Fibroblast of upper back skin (primary cell): ENCODE data around the gene ASIC2.

Experiments
- DNase-seq: peaks from one replicate; pipeline ENCODE4 v3.0.0-alpha.2; 2013

ASIC2 gene

DNA sequence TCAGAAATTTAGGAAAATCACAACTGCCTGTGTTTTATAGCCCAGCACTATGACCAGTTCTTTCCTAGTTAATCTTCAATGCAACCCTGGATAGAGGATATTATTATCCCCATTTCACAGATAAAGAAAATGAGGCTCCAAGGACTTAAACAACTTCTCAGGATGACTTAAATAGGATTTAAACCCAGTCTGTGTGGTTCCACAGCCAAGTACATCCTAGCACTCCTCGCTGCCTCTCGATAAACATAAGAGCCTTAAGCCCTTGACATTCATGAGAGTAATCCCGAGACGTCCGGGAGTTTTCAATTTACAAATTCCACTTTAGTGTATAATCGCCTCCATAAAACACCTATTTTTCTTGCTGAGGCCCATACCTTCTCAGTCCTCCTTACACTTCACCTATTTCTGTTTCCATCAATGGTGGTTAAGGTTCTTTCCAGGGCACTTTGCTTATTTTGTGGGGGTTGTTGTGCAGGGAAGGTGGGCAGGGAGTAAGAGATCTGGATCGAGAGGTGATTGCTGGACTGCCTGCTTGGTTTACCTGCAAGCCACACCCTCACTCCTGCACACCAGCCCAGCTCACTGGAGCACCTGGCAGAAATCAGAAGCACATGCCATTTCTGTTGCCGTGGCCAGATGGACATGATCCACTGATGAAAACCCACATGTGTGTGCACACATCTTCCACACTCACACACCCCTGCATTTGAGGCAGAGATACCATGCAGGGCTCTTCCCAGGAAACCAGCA, 50.5 kb downstream of the ASIC2 start:
- no peak for DNase-seq

- peak; percentile 59 for DNase-seq
These were observed 51.7 kb downstream of the ASIC2 start for GRCh38 chr17:33241390-33241789.

GRCh38 chr17:33240362-33240761, 52.7 kb downstream of the ASIC2 start:
- no peak for DNase-seq

DNA sequence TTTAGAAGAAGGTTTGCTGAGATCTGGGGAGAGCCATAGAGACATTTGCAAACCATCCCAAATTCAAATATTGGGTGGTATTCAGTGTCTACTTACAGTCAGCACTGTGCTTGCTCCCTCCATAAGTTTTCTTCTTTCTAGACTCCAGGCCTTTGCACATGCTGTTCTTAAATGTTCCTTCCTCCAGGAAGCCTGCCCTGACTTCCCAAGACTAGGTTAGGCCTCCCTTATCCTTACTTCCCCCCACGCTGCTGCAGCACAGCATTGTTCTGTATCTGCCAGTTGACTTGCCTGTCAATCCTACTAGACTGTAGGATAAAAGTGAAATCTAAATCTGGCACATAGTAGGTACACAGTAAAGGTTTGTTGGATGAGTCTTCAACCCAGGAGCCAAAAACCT, 53.4 kb downstream of the ASIC2 start:
- DNase-seq: no peak

GRCh38 chr17:33234930-33235685, 58.0 kb downstream of the ASIC2 start:
- DNase-seq: peak; percentile 91

- no peak for DNase-seq
These were observed 58.9 kb downstream of the ASIC2 start for GRCh38 chr17:33234233-33234632.

DNA sequence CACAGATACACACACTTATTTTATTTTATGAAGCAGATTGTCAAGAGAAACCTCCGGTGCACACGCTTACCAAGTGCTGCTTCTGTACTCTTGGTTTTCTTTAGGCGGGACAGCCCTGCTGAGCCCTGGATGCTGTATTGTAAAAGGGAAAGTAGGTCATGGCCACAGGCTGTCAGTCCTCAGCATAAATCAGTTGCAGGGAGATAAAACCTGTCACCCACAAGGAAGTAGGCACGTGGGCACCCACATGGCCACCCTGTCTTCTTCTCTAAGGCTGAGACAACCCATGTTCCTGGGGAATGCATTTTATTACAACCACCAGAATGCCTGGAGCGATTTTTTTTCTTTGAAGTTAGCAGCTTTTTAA, 59.3 kb downstream of the ASIC2 start:
- DNase-seq: no peak

DNA sequence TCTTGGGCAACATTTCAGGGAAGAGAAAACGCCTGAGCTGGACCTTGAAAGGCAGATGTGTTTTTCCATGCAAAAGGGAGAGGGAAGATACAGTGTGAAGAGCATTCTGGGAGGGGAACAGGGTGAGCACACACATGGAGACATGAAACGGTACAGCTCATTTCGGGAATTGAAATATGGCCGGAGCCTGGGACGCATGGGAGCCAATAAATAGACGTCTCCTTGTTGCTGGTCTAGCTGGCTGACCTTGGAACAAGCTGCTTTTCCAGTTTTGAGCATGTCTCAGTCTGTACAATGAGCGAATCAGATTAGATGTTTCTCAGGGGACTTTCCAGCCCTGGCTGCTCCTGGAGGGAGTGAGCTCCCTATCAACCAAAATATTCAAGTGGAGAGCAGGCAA, 63.6 kb downstream of the ASIC2 start:
- no peak for DNase-seq

GRCh38 chr17:33229028-33229427, 64.1 kb downstream of the ASIC2 start:
- no peak for DNase-seq

DNA sequence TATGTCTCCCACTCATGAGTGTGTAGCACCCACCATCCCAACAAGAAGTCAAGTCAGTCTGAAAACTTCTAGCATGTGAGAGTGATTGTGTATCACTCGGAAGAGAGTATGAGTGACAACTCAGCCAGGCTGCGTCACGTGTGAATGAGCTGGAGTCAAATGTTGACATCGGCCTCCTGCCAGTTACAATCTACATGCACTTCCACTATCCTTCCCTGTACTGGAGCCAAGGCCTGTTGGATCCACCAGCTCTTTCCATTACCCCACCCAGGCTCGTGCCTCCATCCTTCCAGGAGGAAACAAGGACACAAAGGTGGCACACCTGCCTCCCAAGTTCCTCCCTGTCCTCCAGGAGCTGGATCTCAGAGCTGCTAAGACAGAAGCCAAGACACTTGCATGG, 64.5 kb downstream of the ASIC2 start:
- no peak for DNase-seq

DNA sequence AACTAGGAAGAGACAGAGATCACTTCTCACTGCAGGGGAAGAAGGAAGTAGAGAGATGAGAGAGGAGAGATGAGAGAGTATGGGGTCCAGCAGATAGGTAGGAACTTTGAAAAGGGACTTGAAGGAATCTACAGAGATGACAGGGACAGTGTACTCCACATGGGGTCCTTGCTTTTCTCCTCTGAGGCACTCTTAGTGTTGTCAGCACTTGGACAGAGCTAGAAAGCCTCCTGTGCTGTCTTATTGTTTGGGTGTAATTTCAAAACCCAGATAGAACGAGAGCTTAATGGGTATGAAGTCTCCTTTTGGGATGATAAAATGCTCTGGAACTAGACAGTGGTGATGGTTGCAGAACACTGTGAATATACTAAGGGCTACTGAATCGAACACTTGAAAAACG, 65.2 kb downstream of the ASIC2 start:
- no peak for DNase-seq

- DNase-seq: no peak
These were observed 67.1 kb downstream of the ASIC2 start for GRCh38 chr17:33225994-33226393.

DNA sequence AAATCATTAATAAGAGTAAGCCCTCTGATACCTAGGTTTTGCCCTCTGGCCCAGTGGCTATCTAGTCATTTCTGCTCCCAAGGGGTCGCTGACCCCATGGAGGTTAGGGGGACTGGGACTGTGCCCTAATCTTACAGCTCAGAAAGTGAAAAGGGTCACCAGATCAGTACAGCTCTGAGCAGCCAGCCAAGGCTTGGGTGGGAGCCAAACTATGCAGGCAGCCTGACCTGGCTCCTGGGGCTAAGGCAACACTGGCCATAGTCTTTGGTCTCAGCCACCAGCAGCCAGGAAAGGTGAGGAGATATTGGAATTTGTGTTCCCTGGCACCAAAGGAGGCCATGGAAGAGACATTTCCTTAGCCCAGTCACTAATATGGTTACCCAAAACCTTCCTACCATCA, 67.6 kb downstream of the ASIC2 start:
- DNase-seq: no peak

DNA sequence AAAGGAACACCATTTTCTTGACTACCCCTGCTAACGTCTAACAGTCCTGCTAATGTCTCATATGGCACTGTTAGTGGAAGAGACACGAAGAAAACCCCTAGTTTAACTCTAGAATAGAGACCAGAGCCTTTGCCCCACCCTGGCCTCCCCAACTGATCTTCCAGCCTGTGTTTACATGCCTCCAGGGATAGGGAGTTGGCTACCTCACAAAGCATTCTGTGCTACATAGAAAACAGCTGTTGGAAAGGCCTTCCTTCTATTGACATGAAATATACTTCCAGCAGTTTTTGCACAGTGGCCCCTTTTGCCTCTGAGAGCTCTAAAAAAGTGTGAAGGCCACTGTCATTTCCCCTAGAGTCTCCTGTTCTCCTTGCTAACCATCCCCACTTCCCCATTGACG, 73.1 kb downstream of the ASIC2 start:
- DNase-seq: no peak

GRCh38 chr17:33218698-33219601, 74.1 kb downstream of the ASIC2 start:
- no peak for DNase-seq

GRCh38 chr17:33217891-33218290, 75.2 kb downstream of the ASIC2 start:
- no peak for DNase-seq

GRCh38 chr17:33214996-33215395, 78.1 kb downstream of the ASIC2 start:
- no peak for DNase-seq

- no peak for DNase-seq
These were observed 82.8 kb downstream of the ASIC2 start for GRCh38 chr17:33210285-33210684.

- DNase-seq: no peak
These were observed 83.4 kb downstream of the ASIC2 start for GRCh38 chr17:33209671-33210070.

- DNase-seq: no peak
These were observed 85.9 kb downstream of the ASIC2 start for GRCh38 chr17:33207231-33207630.

DNA sequence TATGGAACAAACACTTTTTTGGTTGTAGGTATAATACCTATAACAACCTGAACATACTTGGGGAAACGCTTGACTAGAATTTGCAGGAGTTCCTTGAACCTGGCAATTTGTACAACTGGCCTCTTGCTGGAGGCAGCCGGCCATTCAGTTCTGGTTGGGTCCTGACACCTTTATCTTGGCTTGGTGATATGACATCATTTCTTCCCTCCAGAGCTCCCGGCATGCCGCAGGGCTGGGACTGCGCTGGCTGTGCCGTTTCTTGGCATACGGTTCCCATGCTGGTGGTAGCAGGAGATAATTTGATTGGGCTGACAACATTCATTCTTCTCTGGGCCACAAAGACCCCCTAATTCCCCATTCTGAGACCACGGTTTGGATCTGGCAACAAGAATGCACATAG, 87.5 kb downstream of the ASIC2 start:
- DNase-seq: no peak

- DNase-seq: no peak
These were observed 88.4 kb downstream of the ASIC2 start for GRCh38 chr17:33204701-33205100.

DNA sequence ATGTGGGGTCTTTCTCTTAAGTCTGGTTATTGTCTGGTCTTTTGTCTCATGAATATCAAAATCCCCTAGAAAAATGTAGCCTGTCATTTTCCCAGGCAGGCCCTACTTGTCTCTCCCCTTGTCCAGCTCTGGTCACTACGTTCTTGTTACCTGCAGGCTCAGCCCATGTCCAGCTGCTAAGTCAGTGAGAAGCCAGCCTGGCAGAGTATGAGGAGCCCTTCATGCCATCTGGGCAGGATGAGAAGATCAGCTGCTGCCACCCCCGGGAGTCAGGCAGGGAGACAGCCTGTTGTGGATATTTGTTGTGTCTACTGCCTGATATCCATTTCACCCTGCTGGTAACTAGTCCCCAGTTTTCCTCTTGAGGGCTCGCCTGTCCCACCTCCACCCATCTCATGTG, 88.9 kb downstream of the ASIC2 start:
- no peak for DNase-seq
